ENCODE measurements around the gene PJVK.

Gene PJVK

GRCh38 chr2:178479275-178479616, 28.1 kb downstream of the PJVK start:
- peak overlapping the region; percentile 78; the same call in 1 of the 2 replicates for H3K4me3 ChIP-seq (ENCODE audit: low read depth, low read length)
- no peak for TF ChIP-seq CTCF (IDR thresholded peaks at IDR 0.05; ENCODE audit: low read depth, low read length, missing control alignments)
- DNase-seq (ENCODE audit: low read depth): no peak

DNA sequence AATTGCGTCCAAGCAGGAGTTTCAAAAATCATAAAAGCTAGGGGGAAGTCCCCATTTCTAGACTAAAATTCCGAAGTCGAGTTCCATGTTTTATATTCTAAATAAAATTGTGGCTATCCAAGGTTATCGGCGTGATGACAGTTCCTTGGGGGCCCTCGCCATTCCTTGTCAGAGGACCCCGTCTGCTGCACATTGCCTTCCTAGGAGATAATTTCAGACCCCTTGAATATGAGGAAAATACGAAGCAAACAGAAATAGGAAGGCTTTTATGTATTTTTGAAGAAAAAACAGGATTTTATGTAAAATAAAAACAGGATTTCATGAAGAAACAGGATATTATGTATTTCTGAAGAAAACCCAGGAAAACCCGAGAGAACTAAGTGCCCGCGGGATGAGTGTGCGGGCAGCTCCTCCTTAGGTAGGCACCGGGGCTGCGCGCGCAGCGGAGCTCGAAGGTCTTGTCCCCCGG, 28.6 kb downstream of the PJVK start:
- no peak for DNase-seq (ENCODE audit: low read depth)
- TF ChIP-seq CTCF (IDR thresholded peaks at IDR 0.05; ENCODE audit: low read depth, low read length, missing control alignments): no peak

GRCh38 chr2:178480227-178481181, 29.3 kb downstream of the PJVK start, which contains the start of gene PLEKHA3:
PLEKHA3 (plus strand) TSS chr2:178480457; CDS start chr2:178480870, 413 bp downstream.
- DNase-seq (ENCODE audit: low read depth): peak; percentile 50
- H3K4me3 ChIP-seq (ENCODE audit: low read depth, low read length): peak within 1 kb of the TSS; percentile 85
- TF ChIP-seq CTCF (IDR thresholded peaks at IDR 0.05; ENCODE audit: low read depth, low read length, missing control alignments): no peak

More for the DNA sequence above, 28.6 kb downstream of the PJVK start:
- H3K4me3 ChIP-seq (ENCODE audit: low read depth, low read length): peak overlapping the region; percentile 85

DNA sequence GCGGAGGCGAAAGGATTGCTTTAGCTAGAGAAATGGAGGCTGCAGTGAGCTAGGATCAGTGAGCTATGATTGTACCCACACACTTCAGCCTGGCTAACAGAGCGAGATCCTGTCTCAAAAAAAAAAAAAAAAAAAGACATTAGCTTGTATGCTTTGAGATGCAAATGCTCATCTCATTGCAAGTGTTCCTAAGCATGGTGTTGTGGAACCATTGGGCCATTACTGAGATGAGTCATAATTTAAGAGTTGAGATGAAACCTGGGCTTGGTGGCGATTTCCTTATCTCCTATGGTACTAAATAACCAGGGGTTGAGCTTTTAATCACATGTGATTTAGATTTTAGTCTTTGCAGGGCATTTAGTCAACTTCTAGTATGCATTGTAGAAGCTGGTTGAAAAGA, 31.3 kb downstream of the PJVK start:
- H3K4me3 ChIP-seq (ENCODE audit: low read depth, low read length): peak overlapping the region; percentile 33; the same call in 1 of the 2 replicates
- peak; percentile 66 for DNase-seq (ENCODE audit: low read depth)
- no peak for TF ChIP-seq CTCF (IDR thresholded peaks at IDR 0.05; ENCODE audit: low read depth, low read length, missing control alignments)

DNA sequence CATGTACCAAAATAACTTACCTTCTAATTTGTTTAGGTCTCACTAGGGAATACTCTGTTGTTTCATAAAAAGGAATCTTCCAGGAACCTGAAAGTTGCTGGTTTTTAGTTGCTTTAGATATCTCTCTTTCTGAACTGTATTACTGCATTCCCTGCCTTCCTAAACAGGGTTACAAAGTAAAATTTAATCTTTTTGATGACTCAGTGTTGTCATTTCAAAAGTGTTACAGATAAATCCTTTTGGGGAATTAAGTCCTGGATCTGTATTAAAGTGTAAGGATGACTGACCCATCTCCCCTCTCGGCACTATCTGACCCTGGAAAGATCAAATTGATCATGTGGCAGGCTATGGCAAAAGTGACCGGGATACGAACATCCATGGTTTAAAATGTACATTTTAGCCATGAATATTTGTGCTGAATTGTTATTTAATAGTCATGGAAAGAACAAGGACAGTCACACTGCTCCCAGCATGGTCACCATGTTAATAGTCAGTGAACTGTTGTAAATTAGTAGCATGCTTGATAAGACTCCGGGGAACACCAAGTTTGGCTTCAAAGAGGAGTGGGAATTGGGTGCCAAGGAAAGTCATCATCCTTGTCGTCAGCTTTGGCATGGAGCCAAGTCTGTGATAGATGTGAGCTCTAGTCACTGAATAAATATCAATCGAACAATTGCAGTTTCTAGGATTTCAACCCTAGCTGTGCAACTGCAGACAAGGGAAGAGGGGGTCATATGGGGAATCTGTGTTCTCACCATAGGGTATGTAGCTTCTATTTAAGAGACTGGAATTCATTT, 33.3 kb downstream of the PJVK start:
- H3K4me3 ChIP-seq (ENCODE audit: low read depth, low read length): no peak overlapping the region
- DNase-seq (ENCODE audit: low read depth): no peak
- TF ChIP-seq CTCF (IDR thresholded peaks at IDR 0.05; ENCODE audit: low read depth, low read length, missing control alignments): no peak

DNA sequence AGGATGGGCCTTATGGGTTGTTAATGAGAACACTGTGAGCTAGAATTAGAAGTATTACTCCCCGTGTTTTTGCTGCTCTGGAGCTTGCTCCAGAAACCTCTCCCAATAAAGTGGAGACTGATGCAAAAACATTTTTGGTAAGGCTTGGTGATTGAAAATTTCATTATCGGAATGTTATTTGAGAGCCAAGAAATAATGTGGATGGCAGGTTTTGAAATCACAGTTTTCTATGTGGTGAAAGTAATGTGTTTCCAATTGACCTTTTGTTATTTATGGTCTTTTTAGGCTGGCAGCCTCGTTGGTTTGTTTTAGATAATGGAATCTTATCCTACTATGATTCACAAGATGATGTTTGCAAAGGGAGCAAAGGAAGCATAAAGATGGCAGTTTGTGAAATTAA, 34.2 kb downstream of the PJVK start:
- no peak for TF ChIP-seq CTCF (IDR thresholded peaks at IDR 0.05; ENCODE audit: low read depth, low read length, missing control alignments)
- no peak overlapping the region for H3K4me3 ChIP-seq (ENCODE audit: low read depth, low read length)
- DNase-seq (ENCODE audit: low read depth): no peak
